ENCODE measurements around the gene GMIP. TPM values are rescaled to one million over a fixed set of nuclear protein-coding genes. Genes with fewer than 3 reads are reported as not detected.
A peak's percentile ranks its signal among the peaks of the same experiment; 100 is the strongest.

The GMIP gene
- total and polyA plus RNA-seq, 8 donors, result 5.2 to 96.2 (median 13.8) TPM

DNA sequence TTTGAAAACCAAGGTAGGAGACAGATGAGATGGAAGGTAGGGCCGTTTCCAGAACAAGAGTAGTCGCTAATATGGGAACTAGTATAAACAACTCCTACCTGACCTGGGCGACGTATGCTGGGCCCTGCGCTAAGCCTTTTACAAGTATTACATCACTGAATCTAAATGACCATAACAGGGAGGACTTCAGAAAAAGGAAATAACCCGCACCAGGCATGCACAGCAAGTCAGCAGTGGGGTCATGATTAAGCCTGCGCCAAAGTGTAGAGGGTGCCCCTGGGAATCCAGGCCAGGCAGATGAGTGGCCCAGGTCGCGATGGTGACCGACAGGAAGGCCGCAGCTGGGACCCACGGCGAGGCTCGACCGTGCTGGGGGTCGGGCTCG lies 19.4 kb upstream of the GMIP start:
- DNase-seq, result no peak
- H3K4me1 ChIP-seq, result peaks cover 10 to 32% (median 30%) of the 10 kb centered on the region in 4 donors
- H3K4me3 ChIP-seq, result peak overlapping the region; percentile 93 to 99 (median 96)
- no peaks in the 10 kb centered on the region for H3K9me3 ChIP-seq
- peaks cover 15 to 24% (median 23%) of the 10 kb centered on the region in 4 donors for H3K36me3 ChIP-seq
- TF ChIP-seq, protein P1, sequence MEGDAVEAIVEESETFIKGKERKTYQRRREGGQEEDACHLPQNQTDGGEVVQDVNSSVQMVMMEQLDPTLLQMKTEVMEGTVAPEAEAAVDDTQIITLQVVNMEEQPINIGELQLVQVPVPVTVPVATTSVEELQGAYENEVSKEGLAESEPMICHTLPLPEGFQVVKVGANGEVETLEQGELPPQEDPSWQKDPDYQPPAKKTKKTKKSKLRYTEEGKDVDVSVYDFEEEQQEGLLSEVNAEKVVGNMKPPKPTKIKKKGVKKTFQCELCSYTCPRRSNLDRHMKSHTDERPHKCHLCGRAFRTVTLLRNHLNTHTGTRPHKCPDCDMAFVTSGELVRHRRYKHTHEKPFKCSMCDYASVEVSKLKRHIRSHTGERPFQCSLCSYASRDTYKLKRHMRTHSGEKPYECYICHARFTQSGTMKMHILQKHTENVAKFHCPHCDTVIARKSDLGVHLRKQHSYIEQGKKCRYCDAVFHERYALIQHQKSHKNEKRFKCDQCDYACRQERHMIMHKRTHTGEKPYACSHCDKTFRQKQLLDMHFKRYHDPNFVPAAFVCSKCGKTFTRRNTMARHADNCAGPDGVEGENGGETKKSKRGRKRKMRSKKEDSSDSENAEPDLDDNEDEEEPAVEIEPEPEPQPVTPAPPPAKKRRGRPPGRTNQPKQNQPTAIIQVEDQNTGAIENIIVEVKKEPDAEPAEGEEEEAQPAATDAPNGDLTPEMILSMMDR (IDR thresholded peaks at IDR 0.05), result no peak
- TF ChIP-seq POLR2A (IDR thresholded peaks at IDR 0.05) (no peak), EP300 (IDR thresholded peaks at IDR 0.05) (no peak), POLR2AphosphoS5 (IDR thresholded peaks at IDR 0.05) (no peak)
- no peaks in the 10 kb centered on the region for H3K27me3 ChIP-seq
- intact Hi-C loops (cut with DNase I; ENCODE audit: low total_unique reads), result no loop called here
- WGBS, 5 donors, result 2 to 14% (median 5%) methylated on average over 7 to 17 of the region's 17 CpGs
- peak overlapping the region; percentile 86 to 98 (median 94) for H3K27ac ChIP-seq

DNA sequence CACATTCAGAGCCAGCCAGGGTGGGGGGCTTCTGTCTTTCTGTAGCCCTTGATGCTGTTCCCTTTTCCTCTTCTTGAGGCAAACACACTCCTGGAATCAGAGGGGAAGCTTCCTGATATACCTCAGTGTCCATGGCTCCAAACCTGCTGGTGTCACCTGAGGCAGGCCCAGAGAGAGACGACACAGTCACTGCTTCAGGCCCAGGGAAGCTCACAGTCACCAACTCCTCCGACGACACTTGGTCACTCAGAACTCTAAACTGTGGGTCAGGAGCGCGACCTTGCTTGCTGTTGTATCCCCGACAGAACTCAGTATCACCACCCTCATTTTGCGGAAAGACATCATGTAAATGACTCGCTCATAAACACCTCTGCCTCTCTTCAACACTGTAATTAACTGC lies 18.9 kb upstream of the GMIP start:
- 69 to 81% (median 76%) methylated on average over 8 of the region's 8 CpGs for WGBS, 5 donors
- H3K36me3 ChIP-seq, result peaks cover 19 to 29% (median 28%) of the 10 kb centered on the region in 4 donors
- DNase-seq, result no peak
- peaks cover 10 to 32% (median 26%) of the 10 kb centered on the region in 4 donors for H3K4me1 ChIP-seq
- TF ChIP-seq EP300 (IDR thresholded peaks at IDR 0.05) (no peak), POLR2A (IDR thresholded peaks at IDR 0.05) (no peak), POLR2AphosphoS5 (IDR thresholded peaks at IDR 0.05) (no peak)
- TF ChIP-seq, protein P1 (IDR thresholded peaks at IDR 0.05), result no peak
- no peaks in the 10 kb centered on the region for H3K27me3 ChIP-seq
- H3K27ac ChIP-seq, result peak overlapping the region in 4 of 5 donors; percentile 86 to 95 (median 92)
- H3K4me3 ChIP-seq, result peak overlapping the region; percentile 93 to 99 (median 96)
- no peaks in the 10 kb centered on the region for H3K9me3 ChIP-seq
- intact Hi-C loops (cut with DNase I; ENCODE audit: low total_unique reads), result no loop called here

DNA sequence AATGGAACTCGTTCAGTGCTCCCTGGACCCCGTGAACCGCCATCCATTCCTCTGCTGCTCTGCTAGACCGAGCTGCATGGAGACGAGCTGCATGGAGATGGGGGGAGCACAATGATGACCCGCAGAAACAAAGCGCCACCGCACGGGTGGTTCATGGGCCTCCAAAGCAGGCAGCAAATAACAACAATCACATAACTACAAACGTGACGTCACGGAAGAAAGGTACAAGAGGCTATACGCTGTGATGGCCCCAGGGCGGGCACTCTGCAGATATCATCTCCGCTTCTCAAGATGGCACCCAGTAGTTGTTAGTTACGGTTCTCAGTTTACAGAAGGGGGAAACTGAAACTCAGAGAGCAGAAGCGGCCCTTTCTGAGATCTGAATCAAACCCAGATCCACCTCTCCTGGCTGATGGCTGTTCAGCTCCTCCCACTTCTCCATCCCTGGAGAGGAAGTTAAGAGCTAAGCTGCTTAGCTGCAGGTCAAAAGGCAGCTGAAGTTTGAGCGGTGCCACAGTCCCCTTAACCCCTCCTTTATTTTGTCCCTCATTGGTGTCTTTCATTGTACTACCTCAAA lies 18.3 kb upstream of the GMIP start:
- whole genome bisulfite sequencing, 5 donors, result 70 to 77% (median 75%) methylated on average over 18 of the region's 18 CpGs
- Histone ChIP-seq H3K4me3 (peak overlapping the region in 2 of 4 donors; percentile 94 to 99), H3K4me1 (peaks cover 10 to 32% (median 25%) of the 10 kb centered on the region in 4 donors), H3K9me3 (no peaks in the 10 kb centered on the region), H3K36me3 (peaks cover 25 to 35% (median 34%) of the 10 kb centered on the region in 4 donors), H3K27ac (peak overlapping the region in 2 of 5 donors; percentile 3 to 95), H3K27me3 (no peaks in the 10 kb centered on the region)
- DNase-seq, result peak in 1 of 2 donors; percentile 58
- intact Hi-C loops (cut with DNase I; ENCODE audit: low total_unique reads), result no loop called here
- TF ChIP-seq POLR2A (IDR thresholded peaks at IDR 0.05), result no peak

DNA sequence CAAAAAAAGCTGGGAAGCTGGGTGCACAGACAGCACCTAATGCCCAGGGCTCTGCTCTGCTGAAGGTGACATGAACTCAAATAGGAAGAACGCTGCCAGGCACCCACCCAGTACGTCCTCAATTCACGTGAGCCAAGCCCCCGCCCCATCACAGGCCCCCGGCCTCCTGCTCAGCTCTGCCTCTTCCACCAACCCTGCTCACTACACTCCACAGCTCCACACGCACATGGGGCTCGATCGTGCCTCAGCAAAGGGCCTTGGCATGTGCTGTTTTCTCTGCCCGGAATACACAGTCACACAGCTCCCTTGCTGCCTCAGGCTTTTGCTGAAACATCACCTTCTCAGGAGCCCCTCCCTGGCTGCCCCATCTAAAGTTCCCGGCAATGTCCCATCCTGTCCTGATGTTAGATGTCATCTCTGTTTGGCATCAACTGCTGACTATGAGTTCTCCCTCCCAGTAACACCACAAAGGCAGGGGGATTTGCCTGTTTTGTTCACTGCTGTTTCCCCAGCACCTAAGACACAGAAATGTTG lies 17.8 kb upstream of the GMIP start:
- H3K9me3 ChIP-seq, result no peaks in the 10 kb centered on the region
- intact Hi-C loops (cut with DNase I; ENCODE audit: low total_unique reads), result no loop called here
- WGBS, 5 donors, result 81 to 91% (median 88%) methylated on average over 10 of the region's 10 CpGs
- no peaks in the 10 kb centered on the region for H3K27me3 ChIP-seq
- no peak overlapping the region for H3K27ac ChIP-seq
- peaks cover 10 to 32% (median 25%) of the 10 kb centered on the region in 4 donors for H3K4me1 ChIP-seq
- TF ChIP-seq, protein P1 (IDR thresholded peaks at IDR 0.05), result no peak
- TF ChIP-seq POLR2AphosphoS5 (IDR thresholded peaks at IDR 0.05), result no peak
- no peak for TF ChIP-seq POLR2A (IDR thresholded peaks at IDR 0.05)
- TF ChIP-seq EP300 (IDR thresholded peaks at IDR 0.05), result no peak
- peak in 1 of 2 donors; percentile 10 for DNase-seq
- H3K4me3 ChIP-seq, result peak overlapping the region in 2 of 4 donors; percentile 94 to 99
- H3K36me3 ChIP-seq, result peaks cover 31 to 41% (median 39%) of the 10 kb centered on the region in 4 donors
